SK-N-SH (cell line): ENCODE data around the gene TSC2. TPM values are rescaled to one million over a fixed set of nuclear protein-coding genes. Genes with fewer than 3 reads are reported as not detected.
A peak's percentile ranks its signal among the peaks of the same experiment; 100 is the strongest.
"Not testable (repeated sequence)": the region's sequence is repeated elsewhere in the genome, so short reads cannot be mapped to it uniquely, and the experiment has no call there.

ENCODE experiments used
- CTCF ChIA-PET: fragments of 300-600, 350-600 bp; formaldehyde crosslinking; extraction: SDS; loops from one replicate; lab custom pipeline; 2021; lab: Yijun Ruan, JAX
- POLR2A ChIA-PET: fragments of 350-600 bp; sonication (Branson Sonifier 250); formaldehyde crosslinking; extraction: SDS; loops from one replicate; lab custom pipeline; 2020; ENCODE audit warnings: antibody characterized with exemption, inconsistent platforms; lab: Yijun Ruan, JAX
- DNase-seq: peaks from one replicate; pipeline ENCODE4 v3.0.0; 2012
- H2AFZ ChIP-seq: fragments of 200-600 bp; sonication (generic); 2 replicates; pipeline ENCODE4 v1.8.1; 2016; ENCODE audit warnings: antibody characterized with exemption, mild to moderate bottlenecking, low read depth
- H3F3A ChIP-seq: fragments of 200-600 bp; sonication (generic); replicated peaks from 2 replicates; pipeline ENCODE3; 2016; ENCODE audit warnings: antibody characterized with exemption, mild to moderate bottlenecking; ENCODE audit not compliant: insufficient read depth
- H3K27ac ChIP-seq, 2 experiments: fragments of 200-500 bp in 1 of 2; fragments of 200-600 bp in 1 of 2; sonication (Bioruptor generic) in 1 of 2; sonication (generic), shearing (Covaris generic) in 1 of 2; 2 replicates each; pipeline versions ENCODE4 v1.5.1 to v1.6.1; 2014 to 2016; ENCODE audit warnings: low read depth in 2 of 2, inconsistent platforms in 1 of 2, low read length in 1 of 2, mild to moderate bottlenecking in 1 of 2, mixed read lengths in 1 of 2
- H3K27me3 ChIP-seq: fragments of 200-600 bp; sonication (generic), shearing (Covaris generic); 2 replicates; pipeline ENCODE4 v1.6.1; 2016; ENCODE audit warnings: mixed run types; ENCODE audit not compliant: insufficient read depth
- H3K36me3 ChIP-seq, 2 experiments: fragments of 200-500 bp in 1 of 2; fragments of 200-600 bp in 1 of 2; sonication (Bioruptor generic) in 1 of 2; sonication (generic) in 1 of 2; replicated peaks in 1 of 2; 2 replicates each; pipeline versions ENCODE3 to v1.5.1; 2014 to 2016; ENCODE audit warnings: low read length in 1 of 2, mild to moderate bottlenecking in 1 of 2; ENCODE audit not compliant: insufficient read depth in 2 of 2, control insufficient read depth in 1 of 2
- H3K4me1 ChIP-seq, 2 experiments: fragments of 200-500 bp in 1 of 2; fragments of 200-600 bp in 1 of 2; sonication (Bioruptor generic) in 1 of 2; sonication (generic), shearing (Covaris generic) in 1 of 2; 2 replicates each; pipeline versions ENCODE4 v1.5.1 to v1.6.1; 2014 to 2016; ENCODE audit warnings: low read depth in 1 of 2, low read length in 1 of 2, mixed run types in 1 of 2; ENCODE audit not compliant: insufficient read depth in 2 of 2, control insufficient read depth in 1 of 2
- H3K4me2 ChIP-seq: fragments of 200-600 bp; sonication (generic), shearing (Covaris generic); 2 replicates; pipeline ENCODE4 v1.6.1; 2017; ENCODE audit warnings: mixed run types
- H3K4me3 ChIP-seq, 2 experiments: fragments of 200-500 bp in 1 of 2; fragments of 200-600 bp in 1 of 2; sonication (Bioruptor generic) in 1 of 2; sonication (generic), shearing (Covaris generic) in 1 of 2; 2 replicates each; pipeline versions ENCODE4 v1.5.1 to v1.8.1; 2014 to 2016; ENCODE audit warnings: low read depth in 2 of 2, inconsistent platforms in 1 of 2, low read length in 1 of 2, mild to moderate bottlenecking in 1 of 2, mixed read lengths in 1 of 2, moderate library complexity in 1 of 2
- H3K79me2 ChIP-seq: fragments of 200-600 bp; sonication (generic); 2 replicates; pipeline ENCODE4 v1.8.1; 2017; ENCODE audit warnings: mild to moderate bottlenecking; ENCODE audit not compliant: insufficient read depth
- H3K9ac ChIP-seq: fragments of 200-600 bp; sonication (generic); 2 replicates; pipeline ENCODE4 v1.6.1; 2017; ENCODE audit warnings: mixed run types
- H3K9me2 ChIP-seq: fragments of 200-600 bp; sonication (generic); 2 replicates; pipeline ENCODE4 v1.6.1; 2017; ENCODE audit warnings: mixed run types
- H3K9me3 ChIP-seq: fragments of 200-600 bp; sonication (generic); 2 replicates; pipeline ENCODE4 v1.6.1; 2017; ENCODE audit warnings: mixed run types, mild to moderate bottlenecking, moderate library complexity
- H4K20me1 ChIP-seq: fragments of 200-600 bp; sonication (generic); 2 replicates; pipeline ENCODE4 v1.6.1; 2017; ENCODE audit warnings: mild to moderate bottlenecking, mixed run types; ENCODE audit not compliant: insufficient read depth
- WGBS: methylation state at CpG from one replicate; pipeline ENCODE4 v1.1.6; 2017; ENCODE audit warnings: low lambda C conversion rate; 5-methylcytosine and 5-hydroxymethylcytosine counted together
- polyA plus RNA-seq, 3 experiments: library from polyadenylated mRNA; depleted of rRNA; stranded (reverse); fragments of >200 nt; gene quantifications; 2 replicates each; pipeline ENCODE4 v1.2.3, GENCODE V29; 2012
- TF ChIP-seq, protein P1 (sequence below): IDR thresholded peaks from 2 replicates; pipeline ENCODE4; 2012

TSC2 gene
- polyA plus RNA-seq, 1 of the 3 experiments (the other 2 are of a cell fraction) = 96.1 TPM

DNA sequence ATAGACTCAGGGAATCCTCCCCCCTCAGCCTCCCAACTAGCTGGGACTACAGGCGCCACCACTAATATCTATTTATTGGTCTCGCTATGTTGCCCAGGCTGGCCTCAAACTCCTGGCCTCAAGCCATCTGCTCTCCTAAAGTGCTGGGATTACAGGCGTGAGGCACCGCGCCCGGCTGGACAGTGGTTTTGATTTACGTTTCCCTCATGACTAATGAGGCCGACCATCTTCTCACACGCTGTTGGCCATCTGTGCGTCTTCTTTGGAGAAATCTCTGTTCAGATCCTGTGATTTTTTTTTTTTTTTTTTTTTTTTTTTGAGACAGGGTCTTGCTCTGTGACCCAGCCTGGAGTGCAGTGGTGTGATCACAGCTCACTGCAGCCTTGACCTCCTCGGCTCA lies 81.5 kb downstream of the TSC2 start:
- H3K27me3 ChIP-seq, H3K27ac ChIP-seq, H3K9ac ChIP-seq, H2AFZ ChIP-seq, CTCF ChIA-PET, H3K9me2 ChIP-seq, H3K4me3 ChIP-seq, DNase-seq, POLR2A ChIA-PET, H3K9me3 ChIP-seq, H3K4me2 ChIP-seq, H3K36me3 ChIP-seq: not testable (repeated sequence)
- Histone ChIP-seq H3K4me1 (peaks cover 24 to 35% of the 10 kb centered on the region in 2 experiments; a peak in 3 of 4 replicates), H3F3A (peaks cover 14% of the 10 kb centered on the region), H3K79me2 (peaks cover 68% of the 10 kb centered on the region), H4K20me1 (peaks cover 21% of the 10 kb centered on the region)
- TF ChIP-seq, protein P1, sequence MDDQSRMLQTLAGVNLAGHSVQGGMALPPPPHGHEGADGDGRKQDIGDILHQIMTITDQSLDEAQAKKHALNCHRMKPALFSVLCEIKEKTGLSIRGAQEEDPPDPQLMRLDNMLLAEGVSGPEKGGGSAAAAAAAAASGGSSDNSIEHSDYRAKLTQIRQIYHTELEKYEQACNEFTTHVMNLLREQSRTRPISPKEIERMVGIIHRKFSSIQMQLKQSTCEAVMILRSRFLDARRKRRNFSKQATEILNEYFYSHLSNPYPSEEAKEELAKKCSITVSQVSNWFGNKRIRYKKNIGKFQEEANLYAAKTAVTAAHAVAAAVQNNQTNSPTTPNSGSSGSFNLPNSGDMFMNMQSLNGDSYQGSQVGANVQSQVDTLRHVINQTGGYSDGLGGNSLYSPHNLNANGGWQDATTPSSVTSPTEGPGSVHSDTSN = 0 out of 2 replicates have a peak, but pooled peaks have one; percentile 15
- 47% methylated on average over 9 of the region's 11 CpGs for WGBS

DNA sequence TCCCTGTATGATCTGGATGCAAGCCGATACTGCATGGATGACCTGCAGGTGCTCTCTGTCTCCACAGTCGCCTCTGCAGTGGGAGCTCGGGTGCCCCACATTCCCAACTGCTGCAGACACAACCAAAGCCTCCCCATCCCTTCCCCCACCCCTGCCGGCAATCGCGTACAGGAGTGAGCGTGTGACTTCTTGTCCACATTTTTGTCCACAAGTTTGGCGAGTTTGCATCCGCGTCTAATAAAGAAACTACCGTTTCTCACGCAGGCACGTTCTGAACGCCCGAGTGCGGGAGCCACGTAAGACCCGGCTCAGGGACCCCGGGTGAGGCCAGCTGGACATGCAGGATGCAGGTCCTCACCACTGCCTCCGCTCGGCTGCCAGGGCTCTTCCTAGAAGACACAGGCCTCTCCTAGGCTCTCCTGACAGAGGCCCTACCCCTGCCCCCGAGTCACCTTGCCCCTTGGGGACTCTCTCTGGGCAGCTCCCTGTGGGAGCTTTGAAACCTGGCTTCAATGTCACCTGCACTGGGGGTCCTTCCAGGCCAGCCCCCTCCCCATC lies 82.2 kb downstream of the TSC2 start:
- not testable (repeated sequence) for H2AFZ ChIP-seq, H3K9ac ChIP-seq

GRCh38 chr16:2133797-2134196 lies 86.0 kb downstream of the TSC2 start:
- H3K27ac ChIP-seq, DNase-seq, H3K36me3 ChIP-seq, CTCF ChIA-PET, H3F3A ChIP-seq, H3K9me2 ChIP-seq, H3K9ac ChIP-seq, H3K4me1 ChIP-seq, H3K9me3 ChIP-seq, POLR2A ChIA-PET, H3K27me3 ChIP-seq, H2AFZ ChIP-seq: not testable (repeated sequence)
- Histone ChIP-seq H3K4me2 (0 out of 2 replicates have a peak overlapping the region, but pooled peaks have one; percentile 50), H4K20me1 (peaks cover 21% of the 10 kb centered on the region), H3K4me3 (peak overlapping the region in 1 of 2 experiments; percentile 19; a peak in 2 of 4 replicates), H3K79me2 (peaks cover 46% of the 10 kb centered on the region)
- WGBS = 80% methylated on average over 1 of the region's 12 CpGs

More for the DNA sequence above, 82.2 kb downstream of the TSC2 start:
- H3F3A ChIP-seq = peaks cover 14% of the 10 kb centered on the region
- DNase-seq, H3K27me3 ChIP-seq, H3K9me3 ChIP-seq, POLR2A ChIA-PET, H3K27ac ChIP-seq, H3K4me3 ChIP-seq, CTCF ChIA-PET, H3K36me3 ChIP-seq, H3K9me2 ChIP-seq, H3K4me2 ChIP-seq: not testable (repeated sequence)
- H4K20me1 ChIP-seq = peaks cover 21% of the 10 kb centered on the region
- H3K4me1 ChIP-seq = peaks cover 24 to 29% of the 10 kb centered on the region in 2 experiments; a peak in 3 of 4 replicates
- peaks cover 69% of the 10 kb centered on the region for H3K79me2 ChIP-seq
- 94% methylated on average over 21 of the region's 22 CpGs for WGBS

GRCh38 chr16:2135071-2135470 lies 87.3 kb downstream of the TSC2 start:
- H4K20me1 ChIP-seq = peaks cover 20% of the 10 kb centered on the region
- DNase-seq, H3K27me3 ChIP-seq, H3K27ac ChIP-seq, H2AFZ ChIP-seq, H3F3A ChIP-seq, H3K4me1 ChIP-seq, CTCF ChIA-PET, H3K9me2 ChIP-seq, H3K9me3 ChIP-seq, POLR2A ChIA-PET, H3K36me3 ChIP-seq: not testable (repeated sequence)
- peaks cover 40% of the 10 kb centered on the region for H3K79me2 ChIP-seq
- peak overlapping the region; percentile 60; the same call in 1 of the 2 replicates for H3K4me2 ChIP-seq
- whole genome bisulfite sequencing = under 1% methylated on average over 21 of the region's 42 CpGs
- peak overlapping the region; percentile 53 to 64 for H3K4me3 ChIP-seq
- peak overlapping the region; percentile 72 for H3K9ac ChIP-seq
